ENCODE measurements around the gene TAF3.
A peak's percentile ranks its signal among the peaks of the same experiment; 100 is the strongest.

TAF3 gene

GRCh38 chr10:8036506-8037198 is 218.3 kb downstream of the TAF3 start:
- no peak for DNase-seq

GRCh38 chr10:8037199-8037801 is 219.0 kb downstream of the TAF3 start:
- no peak for DNase-seq

GRCh38 chr10:8037941-8038894 is 219.9 kb downstream of the TAF3 start:
- no peak for DNase-seq

GRCh38 chr10:8039321-8039881 is 221.1 kb downstream of the TAF3 start:
- DNase-seq: peak in 2 of 3 donors; percentile 44 to 54

- DNase-seq: no peak
These were observed 222.3 kb downstream of the TAF3 start for GRCh38 chr10:8040651-8041050.

- DNase-seq: no peak
These were observed 223.1 kb downstream of the TAF3 start for GRCh38 chr10:8041284-8041991.

GRCh38 chr10:8041992-8042720 is 223.9 kb downstream of the TAF3 start:
- no peak for DNase-seq

- DNase-seq: no peak
These were observed 224.6 kb downstream of the TAF3 start for GRCh38 chr10:8042721-8043568.

GRCh38 chr10:8043569-8044306 is 225.4 kb downstream of the TAF3 start:
- DNase-seq: no peak

- DNase-seq: no peak
These were observed 226.1 kb downstream of the TAF3 start for GRCh38 chr10:8044331-8044907.

GRCh38 chr10:8044908-8045725 is 226.8 kb downstream of the TAF3 start:
- no peak for DNase-seq

GRCh38 chr10:8045726-8046494 is 227.6 kb downstream of the TAF3 start:
- no peak for DNase-seq

- no peak for DNase-seq
These were observed 229.4 kb downstream of the TAF3 start for GRCh38 chr10:8047452-8048280.

- peak in 2 of 3 donors; percentile 29 to 63 for DNase-seq
These were observed 230.1 kb downstream of the TAF3 start for GRCh38 chr10:8048281-8049008.

- DNase-seq: no peak
These were observed 230.9 kb downstream of the TAF3 start for GRCh38 chr10:8049045-8049864.
